Ovary (tissue), 9 donors: ENCODE data around the gene TMEM117. TPM values are rescaled to one million over a fixed set of nuclear protein-coding genes. Genes with fewer than 3 reads are reported as not detected.
"Not testable (repeated sequence)": the region's sequence is repeated elsewhere in the genome, so short reads cannot be mapped to it uniquely, and the experiment has no call there.

ENCODE experiments used
- DNase-seq, 5 donors: peaks; one replicate each; pipeline ENCODE4 v3.0.0-alpha.2; 2019 to 2020
- H3K27ac ChIP-seq, 2 donors: fragments of 200-600 bp; one replicate each; pipeline versions ENCODE4 v1.5.1 to v1.8.0; 2019 to 2022
- H3K27me3 ChIP-seq: fragments of 200-600 bp; one replicate; pipeline ENCODE4 v1.8.0; 2022
- H3K36me3 ChIP-seq: fragments of 200-600 bp; sonication (generic); one replicate; pipeline ENCODE4 v1.5.1; 2019
- H3K4me1 ChIP-seq: one replicate; pipeline ENCODE4 v1.8.1; 2013; ENCODE audit warnings: mild to moderate bottlenecking, moderate library complexity; ENCODE audit not compliant: insufficient read depth
- H3K4me3 ChIP-seq: fragments of 200-600 bp; sonication (generic); one replicate; pipeline ENCODE4 v1.5.1; 2017
- H3K9me3 ChIP-seq, 2 donors: fragments of 200-600 bp in 1 of 2; sonication (generic) in 1 of 2; one replicate each; pipeline versions ENCODE4 v1.5.1 to v1.8.1; 2013 to 2019; ENCODE audit warnings: mild to moderate bottlenecking in 1 of 2, moderate library complexity in 1 of 2
- EP300 ChIP-seq: sonication (generic); formaldehyde crosslinking; IDR thresholded peaks from one replicate; pipeline ENCODE4 v1.6.1; 2017; ENCODE audit warnings: antibody characterized with exemption
- POLR2A ChIP-seq: fragments of 450-650 bp; IDR thresholded peaks from one replicate; pipeline ENCODE4 v1.6.1; 2017; ENCODE audit warnings: antibody characterized with exemption, mild to moderate bottlenecking, moderate library complexity
- WGBS, 3 donors: extraction: QIAGEN DNeasy Blood & Tissue Kit in 1 of 3; methylation state at CpG; one replicate each; pipeline versions ENCODE4 v1.1.5 to v1.1.7; 2013 to 2017; 5-methylcytosine and 5-hydroxymethylcytosine counted together
- intact Hi-C, 4 donors: fragments of 100-400 bp; cut with DNase I; formaldehyde crosslinking; loops; one replicate each; pipeline versions ENCODE4 v1.11.0 to v1.15.1; 2022 to 2023
- polyA plus RNA-seq, 2 donors: library from polyadenylated mRNA; stranded (reverse); fragments of 200-250 nt in 1 of 2; fragments of 350-450 nt in 1 of 2; fragmentation: Illumina TruSeq in 1 of 2; extraction: RNeasy Lipid Tissue Mini Kit (QIAGEN cat#74804) in 1 of 2; gene quantifications; one replicate each; pipeline ENCODE4 v1.2.3, GENCODE V29; 2013 to 2014
- total RNA-seq, 7 donors: library from RNA; depleted of rRNA in 2 of 7; stranded (reverse); fragments of >200 nt in 2 of 7; fragmentation: NEBNext Ultra II Directional in 3 of 7; extraction: Animal tissue kit (Norgen Biotek cat#: 25700) in 3 of 7; gene quantifications; one replicate each; pipeline versions ENCODE4 v1.1.0 to v1.2.4, GENCODE V29; 2016 to 2023
- TF ChIP-seq, protein P1 (sequence below), 3 donors: fragments of 450-650 bp in 2 of 3; fragments of 200-600 bp in 1 of 3; IDR thresholded peaks; one replicate each; pipeline versions ENCODE4 v1.5.1 to v1.8.0; 2016 to 2022; ENCODE audit warnings: antibody characterized with exemption in 3 of 3, mild to moderate bottlenecking in 1 of 3
- donor health status: DM: no; HTN: no; CAD: no; lungs with moderate emphysema.
- donor health status: DM: no; HTN: no; CAD: no.
- donor health status: Bipolar disorder and iron deficiency.
- donor health status: DM: yes; HTN: yes; CAD: no.
- donor health status: DM: no; HTN: no; CAD: no.
- donor health status: DM: yes; HTN: yes; CAD: no.

The TMEM117 gene
- total and polyA plus RNA-seq, 9 donors: 3.5 to 19.3 (median 6.3) TPM

GRCh38 chr12:44038411-44038810 is 202.5 kb downstream of the TMEM117 start:
- intact Hi-C loops: no loop called here
- H3K9me3 ChIP-seq: no peaks in the 10 kb centered on the region
- DNase-seq: no peak
- H3K4me3 ChIP-seq: no peak overlapping the region
- H3K4me1 ChIP-seq: no peaks in the 10 kb centered on the region
- WGBS, 3 donors: 71 to 83% (median 81%) methylated on average over 5 of the region's 5 CpGs
- H3K27me3 ChIP-seq: no peaks in the 10 kb centered on the region
- no peak overlapping the region for H3K27ac ChIP-seq
- no peaks in the 10 kb centered on the region for H3K36me3 ChIP-seq
- no peak for TF ChIP-seq EP300
- TF ChIP-seq POLR2A: no peak
- TF ChIP-seq, protein P1, sequence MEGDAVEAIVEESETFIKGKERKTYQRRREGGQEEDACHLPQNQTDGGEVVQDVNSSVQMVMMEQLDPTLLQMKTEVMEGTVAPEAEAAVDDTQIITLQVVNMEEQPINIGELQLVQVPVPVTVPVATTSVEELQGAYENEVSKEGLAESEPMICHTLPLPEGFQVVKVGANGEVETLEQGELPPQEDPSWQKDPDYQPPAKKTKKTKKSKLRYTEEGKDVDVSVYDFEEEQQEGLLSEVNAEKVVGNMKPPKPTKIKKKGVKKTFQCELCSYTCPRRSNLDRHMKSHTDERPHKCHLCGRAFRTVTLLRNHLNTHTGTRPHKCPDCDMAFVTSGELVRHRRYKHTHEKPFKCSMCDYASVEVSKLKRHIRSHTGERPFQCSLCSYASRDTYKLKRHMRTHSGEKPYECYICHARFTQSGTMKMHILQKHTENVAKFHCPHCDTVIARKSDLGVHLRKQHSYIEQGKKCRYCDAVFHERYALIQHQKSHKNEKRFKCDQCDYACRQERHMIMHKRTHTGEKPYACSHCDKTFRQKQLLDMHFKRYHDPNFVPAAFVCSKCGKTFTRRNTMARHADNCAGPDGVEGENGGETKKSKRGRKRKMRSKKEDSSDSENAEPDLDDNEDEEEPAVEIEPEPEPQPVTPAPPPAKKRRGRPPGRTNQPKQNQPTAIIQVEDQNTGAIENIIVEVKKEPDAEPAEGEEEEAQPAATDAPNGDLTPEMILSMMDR (IDR thresholded peaks at IDR 0.05): no peak

DNA sequence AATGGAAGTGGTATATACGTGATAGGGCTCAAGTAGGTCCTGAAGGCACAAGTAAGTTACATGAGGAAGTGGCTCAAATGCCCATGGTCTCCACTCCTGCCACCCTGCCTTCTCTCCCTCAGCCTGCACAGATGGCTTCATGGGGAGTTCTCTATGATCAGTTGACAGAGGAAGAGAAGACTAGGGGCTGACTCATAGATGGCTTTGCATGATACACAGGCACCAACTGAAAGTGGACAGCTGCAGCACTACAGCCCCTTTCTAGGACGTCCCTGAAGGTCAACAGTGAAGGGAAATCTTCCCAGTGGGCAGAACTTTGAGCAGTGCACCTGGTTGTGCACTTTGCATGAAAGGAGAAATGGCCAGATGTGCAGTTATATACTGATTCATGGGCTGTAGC is 208.6 kb downstream of the TMEM117 start:
- H3K4me1 ChIP-seq, H3K4me3 ChIP-seq, DNase-seq, intact Hi-C loops, H3K27me3 ChIP-seq, H3K36me3 ChIP-seq, H3K9me3 ChIP-seq, H3K27ac ChIP-seq: not testable (repeated sequence)
- 88 to 91% (median 88%) methylated on average over 2 of the region's 2 CpGs for WGBS, 3 donors

DNA sequence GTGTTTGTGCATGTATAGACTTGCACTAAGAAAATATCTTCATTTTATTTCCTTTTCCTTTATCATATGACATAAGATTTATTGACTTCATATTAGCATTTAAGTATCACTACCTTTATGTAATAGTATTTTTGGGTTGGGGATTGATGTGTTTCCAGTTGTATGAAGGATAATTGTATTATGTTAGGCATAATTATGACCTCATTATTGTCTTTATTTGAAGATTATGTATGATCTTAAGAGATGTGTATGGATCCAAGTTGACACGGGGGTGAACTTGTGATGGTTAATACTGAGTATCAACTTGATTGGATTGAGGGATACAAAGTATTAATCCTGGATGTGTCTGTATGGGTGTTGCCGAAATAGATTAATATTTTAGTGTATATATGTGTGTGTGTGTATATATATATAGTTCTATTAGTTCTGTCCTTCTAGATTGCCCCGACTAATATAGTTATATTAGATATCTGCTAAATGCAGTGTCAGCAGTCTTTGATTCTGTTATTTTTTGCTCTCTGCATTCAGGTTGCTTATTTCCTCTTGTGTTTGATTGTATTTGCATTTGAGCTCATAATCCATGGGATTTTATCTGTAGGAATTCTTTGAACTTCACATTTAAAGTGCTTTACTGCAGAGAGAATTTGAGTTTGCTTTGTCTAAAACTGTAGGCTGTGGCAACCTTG is 211.0 kb downstream of the TMEM117 start:
- no peaks in the 10 kb centered on the region for H3K4me1 ChIP-seq
- H3K27me3 ChIP-seq: no peaks in the 10 kb centered on the region
- no peaks in the 10 kb centered on the region for H3K9me3 ChIP-seq
- no peak overlapping the region for H3K4me3 ChIP-seq
- TF ChIP-seq, protein P1 (IDR thresholded peaks at IDR 0.05): no peak
- TF ChIP-seq EP300: no peak
- no peak for TF ChIP-seq POLR2A
- H3K36me3 ChIP-seq: no peaks in the 10 kb centered on the region
- WGBS, 3 donors: 92 to 94% (median 94%) methylated on average over 3 of the region's 3 CpGs
- intact Hi-C loops: no loop called here
- no peak overlapping the region for H3K27ac ChIP-seq
- no peak for DNase-seq

DNA sequence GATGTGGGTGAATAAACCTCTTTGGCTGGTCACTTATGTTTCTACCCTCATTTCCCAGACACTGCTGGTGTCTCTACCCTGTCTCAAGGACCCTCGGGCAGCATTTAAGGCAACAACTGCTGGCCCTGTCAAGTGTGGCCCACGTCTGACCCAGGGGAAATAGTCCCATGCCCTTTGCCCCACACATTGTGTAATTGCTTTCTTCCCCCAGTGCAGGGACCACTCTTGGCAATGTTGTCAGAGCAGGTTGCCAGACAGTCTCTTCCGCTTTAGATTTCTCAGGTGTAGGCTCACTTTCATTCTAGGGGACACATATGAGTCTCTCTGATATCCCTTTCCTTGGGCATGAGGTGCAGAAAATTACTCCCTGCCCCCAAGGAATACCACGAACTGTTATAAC is 216.7 kb downstream of the TMEM117 start:
- H3K9me3 ChIP-seq: no peaks in the 10 kb centered on the region
- no peak overlapping the region for H3K4me3 ChIP-seq
- no peak for DNase-seq
- H3K4me1 ChIP-seq: no peaks in the 10 kb centered on the region
- no peaks in the 10 kb centered on the region for H3K27me3 ChIP-seq
- H3K36me3 ChIP-seq: no peaks in the 10 kb centered on the region
- no peak for TF ChIP-seq POLR2A
- TF ChIP-seq, protein P1 (IDR thresholded peaks at IDR 0.05): no peak
- no peak for TF ChIP-seq EP300
- WGBS, 3 donors: 79 to 91% (median 86%) methylated on average over 4 of the region's 4 CpGs
- H3K27ac ChIP-seq: no peak overlapping the region
- intact Hi-C loops: no loop called here

- Histone ChIP-seq H3K4me3 (no peak overlapping the region), H3K4me1 (no peaks in the 10 kb centered on the region), H3K27ac (no peak overlapping the region), H3K36me3 (no peaks in the 10 kb centered on the region), H3K9me3 (no peaks in the 10 kb centered on the region), H3K27me3 (no peaks in the 10 kb centered on the region)
- DNase-seq: no peak
- TF ChIP-seq POLR2A (no peak), EP300 (no peak)
- TF ChIP-seq, protein P1 (IDR thresholded peaks at IDR 0.05): no peak
- WGBS, 3 donors: 18 to 27% (median 26%) methylated on average over 3 of the region's 3 CpGs
- intact Hi-C loops: no loop called here
Measured at GRCh38 chr12:44053549-44054127, 217.8 kb downstream of the TMEM117 start.
